Gastroesophageal sphincter (tissue), 4 donors: ENCODE measurements around the gene BCAS3. TPM values are rescaled to one million over a fixed set of nuclear protein-coding genes. Genes with fewer than 3 reads are reported as not detected.

Source experiments
- ATAC-seq: fragments of 150-250 bp; one replicate; pipeline ENCODE4 v1.9.1; 2016; ENCODE audit warnings: mild to moderate bottlenecking, moderate library complexity
- H3K27ac ChIP-seq, 4 donors: fragments of 200-600 bp; sonication (generic) in 3 of 4; 1 replicate in 3 of 4; 2 replicates in 1 of 4; pipeline ENCODE4 v1.5.1; 2016 to 2019
- H3K27me3 ChIP-seq: fragments of 200-600 bp; sonication (generic); one replicate; pipeline ENCODE4 v1.5.1; 2019
- H3K36me3 ChIP-seq, 2 donors: fragments of 200-600 bp; sonication (generic); one replicate each; pipeline ENCODE4 v1.5.1; 2019; ENCODE audit warnings: control low read depth in 1 of 2
- H3K4me1 ChIP-seq, 3 donors: fragments of 200-600 bp; sonication (generic); 1 replicate in 2 of 3; 2 replicates in 1 of 3; pipeline ENCODE4 v1.5.1; 2016 to 2019; ENCODE audit warnings: control low read depth in 2 of 3
- H3K4me3 ChIP-seq, 2 donors: fragments of 200-600 bp; sonication (generic); one replicate each; pipeline ENCODE4 v1.5.1; 2019; ENCODE audit warnings: mild to moderate bottlenecking in 1 of 2, moderate library complexity in 1 of 2
- H3K9me3 ChIP-seq, 3 donors: fragments of 200-600 bp; sonication (generic); one replicate each; pipeline ENCODE4 v1.5.1; 2017 to 2019; ENCODE audit warnings: control low read depth in 2 of 3
- CTCF ChIP-seq, 4 experiments: fragments of 200-600 bp in 2 of 4; fragments of 450-650 bp in 2 of 4; sonication (generic) in 1 of 4; IDR thresholded peaks; one replicate each; pipeline ENCODE4 v1.5.1; 2017 to 2019; ENCODE audit warnings: antibody characterized with exemption in 4 of 4, mild to moderate bottlenecking in 2 of 4, moderate library complexity in 2 of 4
- EP300 ChIP-seq: sonication (generic); formaldehyde crosslinking; IDR thresholded peaks from one replicate; pipeline ENCODE4 v1.6.1; 2017; ENCODE audit warnings: antibody characterized with exemption, mild to moderate bottlenecking
- POLR2A ChIP-seq, 2 donors: fragments of 450-650 bp; IDR thresholded peaks; one replicate each; pipeline ENCODE4 v1.6.1; 2017; ENCODE audit warnings: antibody characterized with exemption in 2 of 2, mild to moderate bottlenecking in 2 of 2, moderate library complexity in 1 of 2
- POLR2AphosphoS5 ChIP-seq: sonication (generic); formaldehyde crosslinking; IDR thresholded peaks from one replicate; pipeline ENCODE4 v1.6.1; 2017; ENCODE audit warnings: antibody characterized with exemption
- WGBS, 2 donors: methylation state at CpG; one replicate each; pipeline ENCODE4 v1.1.5; 2018; ENCODE audit warnings: low coverage in 1 of 2; 5-methylcytosine and 5-hydroxymethylcytosine counted together
- total RNA-seq, 4 donors: library from RNA; depleted of rRNA; stranded (reverse); fragments of >200 nt; gene quantifications; one replicate each; pipeline ENCODE4 v1.1.0, GENCODE V29; 2016

Gene BCAS3
- total RNA-seq, 4 donors from 2014 or later: 18.8 to 37.0 (median 34.5) TPM

- H3K27ac ChIP-seq: no peak overlapping the region
- H3K9me3 ChIP-seq: no peaks in the 10 kb centered on the region
- TF ChIP-seq EP300 (no peak), CTCF (IDR thresholded peaks at IDR 0.05) (no peak), POLR2AphosphoS5 (no peak), POLR2A (IDR thresholded peaks at IDR 0.05) (no peak)
- ATAC-seq: no peak
- H3K4me3 ChIP-seq: no peak overlapping the region
- H3K36me3 ChIP-seq: no peaks in the 10 kb centered on the region
- peaks cover 0 to 27% (median 6%) of the 10 kb centered on the region in 3 donors for H3K4me1 ChIP-seq
- 44 to 52% methylated on average over 2 of the region's 2 CpGs for WGBS, 2 donors
- H3K27me3 ChIP-seq: no peaks in the 10 kb centered on the region
Measured at GRCh38 chr17:61265397-61265796, 587.7 kb downstream of the BCAS3 start.

GRCh38 chr17:61267847-61268246, 590.2 kb downstream of the BCAS3 start:
- Histone ChIP-seq H3K9me3 (no peaks in the 10 kb centered on the region), H3K27ac (no peak overlapping the region), H3K4me3 (no peak overlapping the region), H3K4me1 (peaks cover 0 to 10% (median 0%) of the 10 kb centered on the region in 3 donors), H3K27me3 (no peaks in the 10 kb centered on the region), H3K36me3 (no peaks in the 10 kb centered on the region)
- TF ChIP-seq POLR2A (IDR thresholded peaks at IDR 0.05): no peak
- no peak for TF ChIP-seq CTCF (IDR thresholded peaks at IDR 0.05)
- TF ChIP-seq EP300: no peak
- TF ChIP-seq POLR2AphosphoS5: no peak
- WGBS, 2 donors: 96 to 98% methylated on average over 5 of the region's 5 CpGs
- ATAC-seq: no peak

GRCh38 chr17:61275395-61275794, 597.7 kb downstream of the BCAS3 start:
- 93 to 100% methylated on average over 5 of the region's 5 CpGs for WGBS, 2 donors
- Histone ChIP-seq H3K4me1 (peaks cover 0 to 8% (median 3%) of the 10 kb centered on the region in 3 donors), H3K27me3 (no peaks in the 10 kb centered on the region), H3K27ac (no peak overlapping the region), H3K4me3 (no peak overlapping the region), H3K9me3 (no peaks in the 10 kb centered on the region), H3K36me3 (no peaks in the 10 kb centered on the region)
- no peak for TF ChIP-seq EP300
- no peak for TF ChIP-seq CTCF (IDR thresholded peaks at IDR 0.05)
- TF ChIP-seq POLR2AphosphoS5: no peak
- TF ChIP-seq POLR2A (IDR thresholded peaks at IDR 0.05): no peak
- no peak for ATAC-seq

- ATAC-seq: no peak
- no peak for TF ChIP-seq CTCF (IDR thresholded peaks at IDR 0.05)
- no peak for TF ChIP-seq EP300
- no peak for TF ChIP-seq POLR2A (IDR thresholded peaks at IDR 0.05)
- TF ChIP-seq POLR2AphosphoS5: no peak
Measured at GRCh38 chr17:61276806-61277205, 599.2 kb downstream of the BCAS3 start.

GRCh38 chr17:61279476-61280145, 602.0 kb downstream of the BCAS3 start:
- H3K9me3 ChIP-seq: no peaks in the 10 kb centered on the region
- TF ChIP-seq CTCF (IDR thresholded peaks at IDR 0.05): no peak
- TF ChIP-seq POLR2AphosphoS5: no peak
- TF ChIP-seq EP300: no peak
- no peak for TF ChIP-seq POLR2A (IDR thresholded peaks at IDR 0.05)
- H3K27ac ChIP-seq: peak overlapping the region in 1 of 4 donors; percentile 32
- WGBS, 2 donors: 89 to 100% methylated on average over 1 of the region's 1 CpG
- no peaks in the 10 kb centered on the region for H3K36me3 ChIP-seq
- ATAC-seq: no peak
- no peaks in the 10 kb centered on the region for H3K27me3 ChIP-seq
- H3K4me3 ChIP-seq: no peak overlapping the region
- peaks cover 0 to 8% (median 3%) of the 10 kb centered on the region in 3 donors for H3K4me1 ChIP-seq

More at GRCh38 chr17:61276806-61277205, 599.2 kb downstream of the BCAS3 start:
- Histone ChIP-seq H3K9me3 (no peaks in the 10 kb centered on the region), H3K27me3 (no peaks in the 10 kb centered on the region), H3K27ac (no peak overlapping the region), H3K4me3 (no peak overlapping the region), H3K36me3 (no peaks in the 10 kb centered on the region), H3K4me1 (peaks cover 0 to 8% (median 3%) of the 10 kb centered on the region in 3 donors)
- 100% methylated on average over 1 to 2 of the region's 2 CpGs for WGBS, 2 donors
